ENCODE data around the gene MN1. TPM values are rescaled to one million over a fixed set of nuclear protein-coding genes. Genes with fewer than 3 reads are reported as not detected.

MN1 gene
- total and polyA plus RNA-seq, 2 of the 4 experiments (the other 2 are of a cell fraction) = 0.36 to 1.3 TPM

DNA sequence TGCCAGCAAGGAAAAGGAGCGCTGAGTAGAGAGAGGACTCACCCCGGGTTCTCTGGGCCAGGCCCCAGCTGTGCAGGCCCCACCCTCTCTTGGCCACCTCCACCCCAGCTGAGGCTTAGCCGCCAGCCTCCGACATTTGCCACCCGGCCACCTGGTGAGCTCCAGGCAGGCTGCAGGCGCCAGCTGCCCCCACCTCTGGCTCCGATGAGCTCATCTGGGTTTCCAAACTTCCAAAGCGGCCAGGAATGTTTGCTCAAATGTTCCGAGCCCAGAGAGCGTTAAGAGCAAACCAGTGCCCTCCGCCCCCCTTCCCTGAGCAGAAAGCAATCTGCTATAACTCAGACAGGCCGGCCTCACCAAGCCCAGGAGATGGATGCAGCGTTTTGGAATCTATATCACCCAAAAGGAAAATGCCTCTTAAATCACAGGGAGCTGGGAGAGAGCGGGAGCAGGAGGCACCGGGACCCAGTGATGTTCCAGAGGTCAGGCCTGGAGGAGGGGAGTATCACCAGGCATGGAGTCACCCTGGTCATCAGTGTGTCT, 9.1 kb upstream of the MN1 start:
- DNase-seq (peak; percentile 68), ATAC-seq (ENCODE audit: low read depth) (peak; percentile 86)
- H4K20me1 ChIP-seq (ENCODE audit: insufficient read depth, low read length) = no peaks in the 10 kb centered on the region
- H4K5ac ChIP-seq (ENCODE audit: low read depth, low read length) = peak overlapping the region; percentile 34; the same call in 1 of the 2 replicates
- no peaks in the 10 kb centered on the region for H3K79me1 ChIP-seq (ENCODE audit: low read depth in 1 of 2, low read length in 2 of 2)
- peak overlapping the region; percentile 81 for H2AK9ac ChIP-seq (replicated peaks; ENCODE audit: low read depth, low read length, poor library complexity)
- no TSS peak for BruUV-seq (replicated peaks)
- H3K4ac ChIP-seq (ENCODE audit: low read depth, low read length) = peak overlapping the region; percentile 45
- no peaks in the 10 kb centered on the region for H3K9me3 ChIP-seq (ENCODE audit: control insufficient read depth, insufficient read depth, low read length)
- peak overlapping the region; percentile 46; the same call in 1 of the 3 replicates for H2BK15ac ChIP-seq (ENCODE audit: low read depth, low read length)
- H3K27ac ChIP-seq (ENCODE audit: insufficient read depth, low read length) = peak overlapping the region; percentile 45; the same call in 1 of the 2 replicates
- H3K4me2 ChIP-seq (ENCODE audit: low read depth, low read length) = peak overlapping the region; percentile 18; the same call in 1 of the 2 replicates
- TF ChIP-seq BHLHE40 (IDR thresholded peaks at IDR 0.05; ENCODE audit: low read depth, low read length) (no peak), CEBPB (IDR thresholded peaks at IDR 0.05; ENCODE audit: low read depth, low read length) (no peak), SMC3 (IDR thresholded peaks at IDR 0.05; ENCODE audit: low read depth, low read length) (no peak), MAFK (IDR thresholded peaks at IDR 0.05; ENCODE audit: low read depth, low read length) (no peak), MAZ (IDR thresholded peaks at IDR 0.05; ENCODE audit: borderline replicate concordance, low read depth, low read length) (peak; percentile 67; the same call in 1 of the 2 replicates)
- TF ChIP-seq, protein P1, sequence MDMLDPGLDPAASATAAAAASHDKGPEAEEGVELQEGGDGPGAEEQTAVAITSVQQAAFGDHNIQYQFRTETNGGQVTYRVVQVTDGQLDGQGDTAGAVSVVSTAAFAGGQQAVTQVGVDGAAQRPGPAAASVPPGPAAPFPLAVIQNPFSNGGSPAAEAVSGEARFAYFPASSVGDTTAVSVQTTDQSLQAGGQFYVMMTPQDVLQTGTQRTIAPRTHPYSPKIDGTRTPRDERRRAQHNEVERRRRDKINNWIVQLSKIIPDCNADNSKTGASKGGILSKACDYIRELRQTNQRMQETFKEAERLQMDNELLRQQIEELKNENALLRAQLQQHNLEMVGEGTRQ (IDR thresholded peaks at IDR 0.05; ENCODE audit: low read depth, low read length) = no peak
- H2BK5ac ChIP-seq (ENCODE audit: low read depth, low read length, poor library complexity, severe bottlenecking) = no peak overlapping the region
- H2AFZ ChIP-seq (replicated peaks; ENCODE audit: low read length, poor library complexity) = peak overlapping the region; percentile 79
- peak overlapping the region; percentile 16; the same call in 1 of the 2 replicates for H3K18ac ChIP-seq (ENCODE audit: low read depth, low read length)
- no peak overlapping the region; the same call in 1 of the 2 replicates for H3K9ac ChIP-seq (ENCODE audit: low read depth, low read length)
- ChIA-PET POLR2A (ENCODE audit: unreplicated experiment) (no interaction called here), CTCF (no interaction called here)
- H4K8ac ChIP-seq (ENCODE audit: low read depth in 2 of 2, low read length in 2 of 2) = peak overlapping the region; percentile 54 to 64; a peak in 2 of 4 replicates
- no peak overlapping the region for H3K4me3 ChIP-seq (ENCODE audit: insufficient read depth, low read depth, low read length)
- H3K14ac ChIP-seq (replicated peaks; ENCODE audit: low read depth, low read length) = no peak overlapping the region
- H3K4me1 ChIP-seq (ENCODE audit: control insufficient read depth, insufficient read depth, low read length) = peaks cover 13% of the 10 kb centered on the region
- H2BK20ac ChIP-seq (ENCODE audit: low read depth, low read length) = peak overlapping the region; percentile 48
- 0 out of 2 replicates have a peak, but pooled peaks cover 3% of the 10 kb centered on the region for H3K9me1 ChIP-seq (ENCODE audit: insufficient read depth, low read length)
- H2AK5ac ChIP-seq (ENCODE audit: low read depth, low read length) = no peak overlapping the region; the same call in 1 of the 2 replicates
- WGBS, 2 experiments (ENCODE audit: extremely low coverage in 2 of 2, insufficient read length in 1 of 2) = 0% methylated on average over 4 of the region's 15 CpGs; no CpG with 5 or more reads in 1 of the 2 experiments
- no peaks in the 10 kb centered on the region for H3K36me3 ChIP-seq (ENCODE audit: control insufficient read depth, insufficient read depth, low read length)
- intact Hi-C loops (cut with micrococcal nuclease) (no loop called here), in situ Hi-C loops (cut with MboI; ENCODE audit: low sequenced_read_pairs) (loop anchor here (10.0 kb wide), 1 partner anchor 1056 kb away; no protein-coding TSS in a partner anchor), dilution Hi-C loops (cut with HindIII; ENCODE audit: low sequenced_read_pairs, unreplicated experiment) (no loop called here)
- H3K27me3 ChIP-seq (ENCODE audit: control insufficient read depth, insufficient read depth, low read length) = no peaks in the 10 kb centered on the region
- peak overlapping the region; percentile 65; the same call in 1 of the 2 replicates for H4K91ac ChIP-seq (ENCODE audit: insufficient read depth, low read depth, low read length)
- H2BK120ac ChIP-seq (ENCODE audit: low read depth, low read length) = peak overlapping the region; percentile 65
- no peak overlapping the region for H3K56ac ChIP-seq (ENCODE audit: extremely low read depth, insufficient read depth, low read length)
- peak overlapping the region; percentile 37; the same call in 1 of the 2 replicates for H3K23ac ChIP-seq (ENCODE audit: low read depth, low read length)
